GM21526 (cell line): ENCODE data around the gene SFXN1.

Experiments
- ATAC-seq: cut with Tn5 transposase; IDR thresholded peaks from one replicate; pipeline ENCODE4 v1.9.1; 2021; ENCODE audit warnings: moderate library complexity; ENCODE audit not compliant: unreplicated experiment, low FRiP score

Gene SFXN1

DNA sequence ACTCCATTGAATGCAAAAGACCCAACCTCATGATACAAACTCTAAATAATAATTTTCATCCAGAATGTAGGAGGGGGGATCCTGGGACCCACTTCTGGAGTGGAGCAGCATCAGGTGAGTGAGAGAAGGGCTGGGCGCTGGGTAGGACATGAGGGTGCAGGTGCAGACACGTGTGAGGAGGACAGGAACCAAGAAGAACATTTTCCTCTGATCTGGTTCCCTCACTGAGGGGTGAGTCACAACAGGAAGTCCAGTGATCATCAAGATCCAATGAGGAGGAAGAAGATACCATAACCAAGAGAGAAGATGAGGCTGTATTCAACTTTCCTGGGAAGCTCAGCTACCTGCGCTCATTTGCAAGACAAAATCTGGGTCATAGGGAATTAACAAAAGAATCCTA is 57.4 kb downstream of the SFXN1 start:
- no peak for ATAC-seq

DNA sequence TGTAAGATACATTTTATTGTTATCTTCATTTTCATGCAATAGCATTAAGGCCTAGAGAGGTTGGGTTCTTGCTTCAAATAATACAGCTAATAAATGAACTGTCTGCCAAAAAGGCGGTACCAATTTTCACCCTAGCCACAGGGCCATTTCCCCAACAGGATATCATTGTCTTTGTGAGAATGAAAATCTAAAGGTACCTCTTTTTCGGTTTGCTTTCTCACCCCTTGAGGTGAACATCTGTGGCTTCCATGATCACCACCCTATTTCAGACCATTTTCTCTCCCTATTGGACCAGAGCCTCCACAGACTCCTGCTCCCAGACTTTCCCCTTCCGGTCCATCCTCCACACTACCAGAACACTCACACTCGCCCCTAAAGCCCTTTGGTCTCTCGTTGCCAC is 60.2 kb downstream of the SFXN1 start:
- no peak for ATAC-seq

GRCh38 chr5:175539936-175540335 is 61.6 kb downstream of the SFXN1 start:
- ATAC-seq, result no peak

GRCh38 chr5:175541264-175541663 is 62.9 kb downstream of the SFXN1 start:
- ATAC-seq, result no peak

DNA sequence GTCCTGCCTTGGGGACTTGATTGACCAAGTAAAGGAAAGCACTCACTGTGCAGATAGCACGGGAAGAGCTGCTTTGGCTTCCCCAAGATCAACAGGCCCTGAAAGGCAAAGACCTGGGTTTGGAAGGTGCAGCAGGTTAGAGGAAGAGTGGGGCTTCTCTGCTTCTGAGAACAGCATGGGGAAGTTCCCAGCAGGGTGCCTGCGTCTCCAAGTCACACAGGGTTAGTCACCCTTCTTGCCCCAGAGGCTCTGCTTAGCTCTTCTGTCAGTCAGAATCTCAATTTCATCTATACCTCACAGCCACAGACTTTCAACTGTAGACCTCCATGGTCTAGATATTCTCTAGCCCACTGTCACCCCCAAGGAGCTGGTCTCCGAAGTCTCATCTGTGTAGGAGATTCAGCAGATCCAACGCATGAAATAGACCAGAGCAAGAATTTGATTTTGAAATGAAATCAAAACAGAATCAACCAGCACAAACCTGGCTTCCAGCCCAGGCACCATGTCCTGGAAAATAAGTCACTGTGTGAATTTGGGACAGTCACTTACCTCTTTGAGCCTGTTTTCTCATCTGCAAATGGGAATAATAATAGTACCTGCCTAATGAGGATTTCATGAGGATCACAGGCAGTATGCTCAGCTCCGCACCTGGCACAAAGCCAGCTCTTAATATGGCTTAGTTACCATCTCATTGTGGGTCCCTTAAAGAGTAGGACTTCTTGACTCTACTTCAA is 64.0 kb downstream of the SFXN1 start:
- no peak for ATAC-seq

- no peak for ATAC-seq
Observed at GRCh38 chr5:175542966-175543235, 64.5 kb downstream of the SFXN1 start.

DNA sequence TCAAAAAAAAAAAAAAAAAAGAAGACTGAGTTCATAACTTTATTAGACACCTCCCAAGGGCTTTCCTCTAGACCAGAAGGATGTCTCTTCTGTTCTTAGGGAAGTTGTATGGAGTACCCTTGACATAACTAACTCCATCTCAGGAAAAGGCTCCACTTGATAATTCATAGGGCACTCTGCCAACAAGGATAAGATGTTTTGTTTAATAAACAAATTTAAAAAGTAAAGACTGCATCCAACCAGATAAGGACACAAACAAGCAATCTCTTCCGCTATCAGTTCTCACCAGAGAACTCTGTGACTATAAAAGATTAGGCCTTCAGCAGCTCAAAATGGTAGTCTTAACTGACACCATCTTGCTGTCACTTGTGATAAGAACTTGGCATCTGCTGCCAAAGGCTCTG is 65.8 kb downstream of the SFXN1 start:
- no peak for ATAC-seq

GRCh38 chr5:175544586-175544985 is 66.2 kb downstream of the SFXN1 start:
- ATAC-seq, result no peak

- ATAC-seq, result no peak
Observed at GRCh38 chr5:175547842-175548241, 69.5 kb downstream of the SFXN1 start.

GRCh38 chr5:175548626-175549311 is 70.4 kb downstream of the SFXN1 start:
- no peak for ATAC-seq

DNA sequence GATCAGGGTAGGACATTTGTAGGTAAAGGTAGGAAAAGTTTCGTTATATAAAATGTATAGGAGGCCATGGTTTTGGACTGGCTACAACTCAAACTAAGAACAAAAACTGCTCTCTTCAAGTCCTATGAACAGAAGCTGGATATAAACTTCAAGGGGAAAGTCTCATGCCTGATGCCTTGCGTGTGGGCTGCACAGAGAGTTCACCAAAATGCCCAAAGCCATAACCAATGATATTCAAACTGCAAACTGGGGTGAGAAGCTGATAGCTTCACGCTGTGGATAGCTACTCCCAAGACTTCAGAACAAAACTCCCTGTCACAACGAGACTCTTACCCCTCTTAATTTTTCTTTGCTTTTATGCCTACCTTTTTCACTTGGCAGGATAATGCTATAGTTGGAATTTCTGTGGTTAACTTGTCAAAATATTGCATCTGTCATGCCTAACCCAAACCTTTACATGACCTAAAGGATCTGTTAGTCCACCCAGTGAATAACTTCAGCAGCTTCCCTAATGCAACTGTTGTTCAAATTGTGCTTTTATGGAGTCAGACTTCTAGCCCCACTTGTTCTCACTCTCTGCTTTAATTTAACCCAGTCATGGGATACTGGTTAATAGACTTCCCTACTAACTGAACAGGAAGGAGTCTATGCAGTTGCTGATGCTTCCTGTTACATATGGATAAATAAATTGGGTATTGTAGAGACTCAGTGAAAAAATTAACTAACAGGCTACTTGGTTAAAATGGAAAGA is 71.9 kb downstream of the SFXN1 start:
- ATAC-seq, result no peak

DNA sequence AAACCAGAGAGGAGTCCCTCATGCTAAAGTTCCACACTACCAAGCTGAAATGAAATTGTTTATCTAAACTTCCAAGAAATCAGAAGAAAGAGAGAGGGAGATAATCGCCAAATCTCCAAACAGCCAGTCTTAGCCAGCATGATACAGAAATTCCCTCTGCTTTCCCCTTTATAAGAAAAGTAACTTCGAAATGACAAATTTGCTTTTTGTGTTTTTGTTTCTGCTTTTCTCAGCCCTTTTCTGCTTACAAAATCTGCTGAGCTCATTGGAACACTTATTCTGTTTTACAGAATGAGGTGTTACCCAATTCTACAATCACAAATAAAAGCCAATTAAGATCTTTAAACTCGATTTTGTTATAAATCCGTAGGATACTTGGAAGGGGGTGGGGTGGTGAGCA is 72.9 kb downstream of the SFXN1 start:
- no peak for ATAC-seq

DNA sequence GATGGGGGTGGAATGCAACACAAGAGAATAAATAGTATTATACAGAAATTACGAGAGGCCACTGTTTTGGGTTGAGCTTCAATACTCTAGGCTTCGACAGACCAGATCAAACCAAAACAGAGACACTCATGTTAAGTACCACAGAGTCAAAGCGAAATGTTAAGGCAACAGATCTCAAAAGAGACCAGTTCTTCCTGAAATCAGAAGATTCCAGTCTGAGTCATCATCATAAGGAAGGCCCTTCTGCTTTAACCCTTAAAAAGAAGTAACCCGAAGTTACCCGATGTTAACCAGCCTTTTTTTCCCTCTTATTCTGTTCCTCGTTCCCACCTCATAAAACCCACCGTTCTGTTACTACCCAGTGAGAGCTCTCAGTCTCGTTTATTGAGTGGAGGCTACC is 75.9 kb downstream of the SFXN1 start:
- ATAC-seq, result no peak

GRCh38 chr5:175555168-175555785 is 76.9 kb downstream of the SFXN1 start:
- no peak for ATAC-seq

GRCh38 chr5:175556794-175557193 is 78.4 kb downstream of the SFXN1 start:
- no peak for ATAC-seq

GRCh38 chr5:175557778-175558177 is 79.4 kb downstream of the SFXN1 start:
- no peak for ATAC-seq

GRCh38 chr5:175558801-175559480 is 80.6 kb downstream of the SFXN1 start:
- no peak for ATAC-seq

DNA sequence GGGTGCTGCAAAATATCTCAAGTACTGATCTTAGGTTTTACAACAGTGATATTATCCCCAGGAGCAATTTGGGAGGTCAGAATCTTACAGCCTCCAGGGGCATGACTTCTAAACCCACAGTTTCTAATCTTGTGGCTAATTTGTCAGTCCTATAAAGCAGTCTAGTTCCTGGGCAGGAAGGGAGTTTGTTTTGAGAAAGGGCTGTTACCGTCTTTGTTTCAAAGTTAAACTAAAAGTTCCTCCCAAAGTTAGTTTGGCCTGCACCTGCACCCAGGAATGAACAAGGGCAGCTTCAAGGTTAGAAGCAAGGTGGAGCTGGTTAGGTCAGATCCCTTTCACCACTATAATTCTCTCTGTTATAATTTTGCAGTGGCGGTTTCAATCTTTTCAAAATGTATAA is 81.7 kb downstream of the SFXN1 start:
- ATAC-seq, result no peak

- no peak for ATAC-seq
Observed at GRCh38 chr5:175561085-175561484, 82.7 kb downstream of the SFXN1 start.

- ATAC-seq, result no peak
Observed at GRCh38 chr5:175564716-175565115, 86.4 kb downstream of the SFXN1 start.

- no peak for ATAC-seq
Observed at GRCh38 chr5:175566697-175567096, 88.3 kb downstream of the SFXN1 start.
